Choroid plexus epithelial cell (primary cell): ENCODE data around the gene ITGA8.

Experiments used
- DNase-seq: peaks from one replicate; pipeline ENCODE4 v3.0.0-alpha.2; 2010; ENCODE audit warnings: low read depth
- H3K4me3 ChIP-seq: 2 replicates; pipeline ENCODE4 v1.5.1; 2011; ENCODE audit warnings: low read depth, mild to moderate bottlenecking, control low read depth, low read length, moderate library complexity
- CTCF ChIP-seq: conservative IDR thresholded peaks from 2 replicates; pipeline ENCODE4 v1.5.1; 2011; ENCODE audit warnings: low read depth, mild to moderate bottlenecking, control low read depth, inconsistent platforms, low read length, moderate library complexity

ITGA8 gene

GRCh38 chr10:15603446-15604011 is 116.2 kb downstream of the ITGA8 start:
- TF ChIP-seq CTCF: no peak
- H3K4me3 ChIP-seq: no peak overlapping the region
- no peak for DNase-seq

GRCh38 chr10:15601819-15602218 is 117.9 kb downstream of the ITGA8 start:
- H3K4me3 ChIP-seq: no peak overlapping the region
- no peak for DNase-seq
- no peak for TF ChIP-seq CTCF

DNA sequence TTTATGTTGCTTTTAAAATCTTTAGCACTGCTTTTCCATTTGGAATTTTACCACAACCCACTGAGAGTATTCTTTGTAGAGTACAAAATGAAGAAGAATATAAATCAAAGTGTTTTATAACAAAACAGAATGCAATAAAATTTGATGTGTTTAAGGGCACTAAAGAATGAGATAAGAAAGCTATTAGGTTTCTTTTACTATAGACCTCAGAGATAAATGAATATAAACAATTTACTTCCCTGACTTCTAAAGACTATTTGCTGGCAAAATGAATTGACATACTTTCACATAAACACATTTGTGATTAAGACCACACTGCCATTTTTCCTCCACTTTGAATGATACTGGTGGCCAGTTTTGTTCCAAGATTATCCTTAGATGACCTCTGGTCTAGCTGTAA is 124.5 kb downstream of the ITGA8 start:
- TF ChIP-seq CTCF: no peak
- DNase-seq: no peak
- H3K4me3 ChIP-seq: no peak overlapping the region

- DNase-seq: no peak
- TF ChIP-seq CTCF: no peak
- no peak overlapping the region for H3K4me3 ChIP-seq
Observed at GRCh38 chr10:15591937-15592336, 127.8 kb downstream of the ITGA8 start.

- no peak for DNase-seq
- no peak for TF ChIP-seq CTCF
- H3K4me3 ChIP-seq: no peak overlapping the region
Observed at GRCh38 chr10:15591431-15591830, 128.3 kb downstream of the ITGA8 start.

GRCh38 chr10:15588635-15589508 is 130.8 kb downstream of the ITGA8 start:
- no peak overlapping the region for H3K4me3 ChIP-seq
- DNase-seq: no peak
- TF ChIP-seq CTCF: no peak

DNA sequence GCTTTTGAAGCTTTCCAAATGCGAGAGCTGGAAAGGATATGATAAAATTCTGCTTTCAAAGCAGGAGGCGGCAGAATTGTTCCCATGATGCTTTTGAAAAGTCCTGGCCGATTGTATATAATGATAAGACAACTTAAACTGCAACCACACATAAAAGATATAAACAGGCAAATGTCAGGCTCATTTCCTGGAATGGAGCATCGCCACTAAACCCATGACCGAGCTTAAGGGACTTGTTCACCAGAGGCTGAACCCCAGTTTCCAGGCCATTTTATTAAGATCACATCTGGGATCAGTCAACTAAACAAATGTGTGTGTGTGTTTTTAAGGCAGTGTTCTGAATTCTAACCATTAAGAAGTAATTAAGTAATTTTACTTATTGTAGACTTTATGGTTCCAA is 131.6 kb downstream of the ITGA8 start:
- no peak overlapping the region for H3K4me3 ChIP-seq
- no peak for TF ChIP-seq CTCF
- no peak for DNase-seq
